H1 (cell line): ENCODE measurements around the gene MYO1D. TPM values are rescaled to one million over a fixed set of nuclear protein-coding genes. Genes with fewer than 3 reads are reported as not detected.

Experiments used
- SUZ12 ChIP-seq: fragments of 200-600 bp; sonication (generic); IDR thresholded peaks from 2 replicates; pipeline ENCODE4 v1.6.1; 2012; ENCODE audit warnings: mild to moderate bottlenecking, inconsistent platforms, low read length, moderate library complexity, mixed read lengths
- polyA plus RNA-seq, 7 experiments: library from polyadenylated mRNA; depleted of rRNA in 3 of 7; stranded (reverse) in 5 of 7; unstranded in 2 of 7; fragments of >200 nt in 5 of 7; fragments of 200-250 nt in 2 of 7; gene quantifications; 1 replicate in 5 of 7; 2 replicates in 1 of 7; 4 replicates in 1 of 7; pipeline versions ENCODE4 v1.2.1 to v1.2.3, GENCODE V29; 2011 to 2013; ENCODE audit warnings: missing spikeins in 2 of 7, mixed read lengths in 2 of 7
- total RNA-seq: library from RNA; stranded (reverse); fragmentation: NEBNext Ultra II Directional; extraction: Animal tissue kit (Norgen Biotek cat#: 25700); gene quantifications from 2 replicates; pipeline ENCODE4 v1.2.1, GENCODE V29; 2021

Gene MYO1D
- total and polyA plus RNA-seq, 2 of the 8 experiments (the other 6 are each of a cell fraction or from before 2014, with no cell fraction given): 6.5 to 25.4 TPM

- TF ChIP-seq SUZ12: no peak
Observed at GRCh38 chr17:32523827-32524552, 352.9 kb downstream of the MYO1D start (continued).
